IMR-90 (cell line): ENCODE data around the gene KCNT1. TPM values are rescaled to one million over a fixed set of nuclear protein-coding genes. Genes with fewer than 3 reads are reported as not detected.

ENCODE experiments used
- ATAC-seq: fragments of 200-7000 bp; cut with Tn5 transposase; 2 replicates; pipeline ENCODE4 v1.9.1; 2020; ENCODE audit warnings: low read depth, mild to moderate bottlenecking, moderate library complexity
- BruUV-seq: library from RNA; stranded (reverse); fragments of 400-500 nt; replicated peaks from 2 replicates; lab custom pipeline; 2021; lab: Mats Ljungman, UMichigan
- CTCF ChIA-PET: fragments of 300-600 bp; formaldehyde crosslinking; extraction: SDS; loops from one replicate; lab custom pipeline; 2021; ENCODE audit warnings: antibody characterized with exemption; lab: Yijun Ruan, JAX
- POLR2A ChIA-PET: fragments of 300-600 bp; sonication (Branson Sonifier 250); formaldehyde crosslinking; loops from one replicate; lab custom pipeline; 2022; ENCODE audit warnings: antibody characterized with exemption; ENCODE audit not compliant: unreplicated experiment; lab: Charles Lee
- DNase-seq: peaks from one replicate; pipeline ENCODE4 v3.0.0; 2013
- H2AFZ ChIP-seq: replicated peaks from 2 replicates; pipeline ENCODE3; 2013; ENCODE audit warnings: low read length, mild to moderate bottlenecking; ENCODE audit not compliant: poor library complexity
- H2AK5ac ChIP-seq: 2 replicates; pipeline ENCODE4 v1.6.1; 2013; ENCODE audit warnings: low read depth, low read length, inconsistent platforms
- H2AK9ac ChIP-seq: replicated peaks from 2 replicates; pipeline ENCODE3; 2013; ENCODE audit warnings: mild to moderate bottlenecking, low read depth, low read length, moderate library complexity; ENCODE audit not compliant: poor library complexity
- H2BK120ac ChIP-seq: 2 replicates; pipeline ENCODE4 v1.6.1; 2013; ENCODE audit warnings: low read depth, low read length, inconsistent platforms
- H2BK15ac ChIP-seq: 3 replicates; pipeline ENCODE4 v1.6.1; 2013; ENCODE audit warnings: low read depth, low read length, inconsistent platforms
- H2BK20ac ChIP-seq: 2 replicates; pipeline ENCODE4 v1.6.1; 2013; ENCODE audit warnings: low read depth, mild to moderate bottlenecking, inconsistent platforms, low read length, moderate library complexity
- H2BK5ac ChIP-seq: 2 replicates; pipeline ENCODE4 v1.6.1; 2013; ENCODE audit warnings: mild to moderate bottlenecking, low read depth, low read length, inconsistent platforms; ENCODE audit not compliant: poor library complexity, severe bottlenecking
- H3K14ac ChIP-seq: replicated peaks from 2 replicates; pipeline ENCODE4 v1.6.1; 2013; ENCODE audit warnings: low read depth, low read length, inconsistent platforms
- H3K18ac ChIP-seq: 2 replicates; pipeline ENCODE4 v1.6.1; 2013; ENCODE audit warnings: low read depth, low read length, control low read depth
- H3K23ac ChIP-seq: 2 replicates; pipeline ENCODE4 v1.6.1; 2013; ENCODE audit warnings: low read depth, low read length, inconsistent platforms
- H3K27ac ChIP-seq: 2 replicates; pipeline ENCODE4 v1.5.1; 2013; ENCODE audit warnings: mild to moderate bottlenecking, control low read depth, low read length; ENCODE audit not compliant: insufficient read depth
- H3K27me3 ChIP-seq: 2 replicates; pipeline ENCODE4 v1.6.1; 2013; ENCODE audit warnings: low read length; ENCODE audit not compliant: control insufficient read depth, insufficient read depth
- H3K36me3 ChIP-seq: 2 replicates; pipeline ENCODE4 v1.6.1; 2013; ENCODE audit warnings: low read length, mixed read lengths; ENCODE audit not compliant: control insufficient read depth, insufficient read depth
- H3K4ac ChIP-seq: 2 replicates; pipeline ENCODE4 v1.6.1; 2013; ENCODE audit warnings: low read depth, low read length, inconsistent platforms
- H3K4me1 ChIP-seq: 2 replicates; pipeline ENCODE4 v1.6.1; 2013; ENCODE audit warnings: low read length, mixed read lengths; ENCODE audit not compliant: control insufficient read depth, insufficient read depth
- H3K4me2 ChIP-seq: 2 replicates; pipeline ENCODE4 v1.6.1; 2013; ENCODE audit warnings: low read depth, mild to moderate bottlenecking, control low read depth, low read length, moderate library complexity
- H3K4me3 ChIP-seq: 2 replicates; pipeline ENCODE4 v1.5.1; 2013; ENCODE audit warnings: low read depth, mild to moderate bottlenecking, control low read depth, low read length, moderate library complexity; ENCODE audit not compliant: insufficient read depth
- H3K56ac ChIP-seq: 2 replicates; pipeline ENCODE4 v1.6.1; 2013; ENCODE audit warnings: low read length, inconsistent platforms; ENCODE audit not compliant: insufficient read depth; ENCODE audit errors: extremely low read depth
- H3K79me1 ChIP-seq, 2 experiments: 2 replicates each; pipeline ENCODE4 v1.6.1; 2013; ENCODE audit warnings: low read length in 2 of 2, inconsistent platforms in 1 of 2, low read depth in 1 of 2
- H3K9ac ChIP-seq: 2 replicates; pipeline ENCODE4 v1.6.1; 2013; ENCODE audit warnings: low read depth, low read length, control low read depth
- H3K9me1 ChIP-seq: 2 replicates; pipeline ENCODE4 v1.6.1; 2013; ENCODE audit warnings: low read length, inconsistent platforms; ENCODE audit not compliant: insufficient read depth
- H3K9me3 ChIP-seq: 2 replicates; pipeline ENCODE4 v1.6.1; 2013; ENCODE audit warnings: low read length; ENCODE audit not compliant: control insufficient read depth, insufficient read depth
- H4K20me1 ChIP-seq: 2 replicates; pipeline ENCODE4 v1.6.1; 2013; ENCODE audit warnings: low read length, inconsistent platforms; ENCODE audit not compliant: insufficient read depth
- H4K5ac ChIP-seq: 2 replicates; pipeline ENCODE4 v1.6.1; 2013; ENCODE audit warnings: mild to moderate bottlenecking, low read depth, low read length, control low read depth
- H4K8ac ChIP-seq, 2 experiments: 2 replicates each; pipeline ENCODE4 v1.6.1; 2013; ENCODE audit warnings: low read depth in 2 of 2, low read length in 2 of 2, control low read depth in 1 of 2, inconsistent platforms in 1 of 2
- H4K91ac ChIP-seq: 2 replicates; pipeline ENCODE4 v1.6.1; 2013; ENCODE audit warnings: low read depth, low read length, inconsistent platforms; ENCODE audit not compliant: insufficient read depth
- CTCF ChIP-seq: conservative IDR thresholded peaks from 2 replicates; pipeline ENCODE4 v1.5.1; 2012; ENCODE audit warnings: mild to moderate bottlenecking, low read depth, low read length, improper control_type of control experiment
- MAFK ChIP-seq: IDR thresholded peaks from 2 replicates; pipeline ENCODE4 v1.6.1; 2012; ENCODE audit warnings: low read depth, low read length, improper control_type of control experiment
- MAZ ChIP-seq: IDR thresholded peaks from 2 replicates; pipeline ENCODE4 v1.6.1; 2012; ENCODE audit warnings: low read depth, mild to moderate bottlenecking, low read length, improper control_type of control experiment, moderate library complexity, borderline replicate concordance
- RCOR1 ChIP-seq: IDR thresholded peaks from 2 replicates; pipeline ENCODE4 v1.6.1; 2012; ENCODE audit warnings: mild to moderate bottlenecking, low read length, improper control_type of control experiment; ENCODE audit not compliant: insufficient replicate concordance
- WGBS, 2 experiments: methylation state at CpG; one replicate each; pipeline versions ENCODE4 v1.1.5 to v1.1.7; 2013; ENCODE audit warnings: missing lambda C conversion rate in 2 of 2; ENCODE audit not compliant: insufficient read length in 1 of 2; ENCODE audit errors: extremely low coverage in 2 of 2; 5-methylcytosine and 5-hydroxymethylcytosine counted together
- dilution Hi-C: fragments of 300-500 bp; cut with HindIII; formaldehyde crosslinking; loops from one replicate; pipeline ENCODE4 v1.14.3; 2018; ENCODE audit warnings: low sequenced_read_pairs; ENCODE audit not compliant: unreplicated experiment
- in situ Hi-C: fragments of 300-500 bp; cut with MboI; formaldehyde crosslinking; loops from 3 replicates; pipeline ENCODE4 v1.14.3; 2019; ENCODE audit warnings: low sequenced_read_pairs, inconsistent platforms, mixed read lengths
- intact Hi-C: fragments of 100-400 bp; cut with micrococcal nuclease; formaldehyde crosslinking; loops from 2 replicates; pipeline ENCODE4 v1.10.0; 2022
- polyA plus RNA-seq, 3 experiments: library from polyadenylated mRNA; depleted of rRNA; stranded (reverse); fragments of >200 nt; gene quantifications; 2 replicates each; pipeline ENCODE4 v1.2.3, GENCODE V29; 2012; ENCODE audit warnings: low replicate concordance in 1 of 3
- total RNA-seq: library from RNA; depleted of rRNA; stranded (reverse); fragments of >200 nt; gene quantifications from 2 replicates; pipeline ENCODE4 v1.2.3, GENCODE V29; 2012

The KCNT1 gene
- total and polyA plus RNA-seq, 2 of the 4 experiments (the other 2 are of a cell fraction), result not detected

DNA sequence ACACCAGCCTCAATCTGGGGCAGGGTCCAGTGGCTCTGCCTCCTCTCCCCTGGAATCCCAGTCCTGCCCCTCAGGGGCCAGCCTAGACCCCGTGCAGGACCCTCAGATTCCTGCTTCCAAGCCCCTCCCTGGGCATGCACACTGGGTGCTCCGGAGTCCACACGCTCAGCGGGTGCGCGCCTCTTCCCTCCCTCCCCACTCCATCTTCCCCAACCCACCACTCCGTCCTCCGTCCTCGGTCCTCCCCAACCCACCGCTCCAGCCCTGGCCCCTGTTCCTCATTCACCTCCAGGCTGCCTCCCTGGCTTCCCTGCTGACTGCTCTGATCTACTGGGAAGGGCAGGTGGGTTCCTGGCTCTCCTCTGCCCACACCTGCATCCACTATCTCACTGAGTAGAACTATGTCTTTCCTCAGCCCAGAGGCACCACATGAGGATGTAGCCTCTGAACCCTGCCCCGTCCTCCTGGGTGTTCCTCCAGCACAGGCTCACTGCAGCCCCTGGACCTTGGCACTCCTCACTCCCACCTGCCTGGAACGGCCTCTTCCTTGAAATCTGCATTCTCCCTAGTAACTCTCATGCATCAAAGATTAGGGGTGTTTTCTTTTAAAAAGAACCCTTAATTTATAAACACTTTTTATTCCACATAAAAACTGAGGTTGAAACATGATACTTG, 112.6 kb downstream of the KCNT1 start:
- H2AFZ ChIP-seq, result no peak overlapping the region
- H3K4ac ChIP-seq, result no peak overlapping the region
- H3K27me3 ChIP-seq, result no peaks in the 10 kb centered on the region
- H3K4me2 ChIP-seq, result no peak overlapping the region
- BruUV-seq, result no TSS peak
- no peak overlapping the region for H3K56ac ChIP-seq
- H3K79me1 ChIP-seq, result no peaks in the 10 kb centered on the region
- POLR2A ChIA-PET, result no interaction called here
- H3K27ac ChIP-seq, result no peak overlapping the region
- in situ Hi-C loops, result no loop called here
- no peak for DNase-seq
- H3K14ac ChIP-seq, result no peak overlapping the region
- TF ChIP-seq CTCF (no peak), MAFK (no peak), MAZ (no peak), RCOR1 (no peak)
- H4K5ac ChIP-seq, result no peak overlapping the region
- ATAC-seq, result no peak
- H4K20me1 ChIP-seq, result no peaks in the 10 kb centered on the region
- no peak overlapping the region for H2BK120ac ChIP-seq
- 100% methylated on average over 1 of the region's 12 CpGs; no CpG with 5 or more reads in 1 of the 2 experiments for WGBS, 2 experiments
- H2BK20ac ChIP-seq, result no peak overlapping the region
- no peaks in the 10 kb centered on the region for H3K9me1 ChIP-seq
- H3K4me3 ChIP-seq, result no peak overlapping the region
- H3K23ac ChIP-seq, result no peak overlapping the region
- dilution Hi-C loops, result no loop called here
- no peak overlapping the region for H2AK9ac ChIP-seq
- peaks cover 74% of the 10 kb centered on the region for H3K36me3 ChIP-seq
- no peak overlapping the region for H2AK5ac ChIP-seq
- H4K8ac ChIP-seq, result no peak overlapping the region
- no peak overlapping the region for H2BK5ac ChIP-seq
- no peak overlapping the region for H3K18ac ChIP-seq
- H2BK15ac ChIP-seq, result no peak overlapping the region
- intact Hi-C loops, result no loop called here
- H3K9ac ChIP-seq, result no peak overlapping the region
- H3K9me3 ChIP-seq, result no peaks in the 10 kb centered on the region
- no peaks in the 10 kb centered on the region for H3K4me1 ChIP-seq
- CTCF ChIA-PET, result no interaction called here
- H4K91ac ChIP-seq, result no peak overlapping the region
